ENCODE measurements around the gene CLRN1.

CLRN1 gene

GRCh38 chr3:150921209-150921608, 51.3 kb downstream of the CLRN1 start:
- no peak for DNase-seq (ENCODE audit: low read depth)

DNA sequence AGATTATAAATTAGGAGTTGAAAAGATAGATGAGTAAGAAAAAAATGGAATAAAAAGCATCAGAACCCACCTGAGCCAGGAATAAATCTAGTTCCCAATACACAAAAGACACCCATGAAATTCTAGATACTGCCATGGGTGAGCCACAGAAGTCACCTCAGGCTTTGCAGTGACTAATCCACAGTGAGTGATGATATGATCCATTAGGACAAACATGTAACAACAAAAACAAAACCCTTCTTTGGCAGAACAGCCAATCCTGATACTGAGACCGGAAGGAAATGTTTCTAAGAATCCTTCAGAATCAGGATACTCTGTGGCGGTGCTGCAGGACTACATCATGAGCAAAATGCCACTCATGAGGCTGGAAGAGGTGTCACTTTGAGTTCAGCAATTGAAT, 52.3 kb downstream of the CLRN1 start:
- no peak for DNase-seq (ENCODE audit: low read depth)

DNA sequence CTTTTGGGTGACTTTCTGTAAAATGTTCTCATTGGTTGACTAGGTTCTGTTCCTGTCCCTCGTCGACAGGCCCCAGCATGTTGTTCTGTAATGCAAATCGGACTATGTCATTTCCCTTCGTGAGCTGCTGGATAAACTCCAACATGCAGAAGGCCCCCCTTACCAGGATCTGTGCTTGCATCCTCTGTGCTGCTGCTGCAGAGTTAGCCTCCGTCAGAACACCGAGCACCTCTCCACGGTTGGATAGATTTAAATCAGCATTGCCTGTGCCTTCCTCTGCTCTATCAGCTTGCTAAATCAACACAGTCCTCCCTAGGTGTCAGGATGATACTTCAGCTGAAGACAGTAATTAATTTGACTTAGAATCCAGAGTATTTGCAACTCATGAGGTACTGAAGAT, 54.6 kb downstream of the CLRN1 start:
- no peak for DNase-seq (ENCODE audit: low read depth)

DNA sequence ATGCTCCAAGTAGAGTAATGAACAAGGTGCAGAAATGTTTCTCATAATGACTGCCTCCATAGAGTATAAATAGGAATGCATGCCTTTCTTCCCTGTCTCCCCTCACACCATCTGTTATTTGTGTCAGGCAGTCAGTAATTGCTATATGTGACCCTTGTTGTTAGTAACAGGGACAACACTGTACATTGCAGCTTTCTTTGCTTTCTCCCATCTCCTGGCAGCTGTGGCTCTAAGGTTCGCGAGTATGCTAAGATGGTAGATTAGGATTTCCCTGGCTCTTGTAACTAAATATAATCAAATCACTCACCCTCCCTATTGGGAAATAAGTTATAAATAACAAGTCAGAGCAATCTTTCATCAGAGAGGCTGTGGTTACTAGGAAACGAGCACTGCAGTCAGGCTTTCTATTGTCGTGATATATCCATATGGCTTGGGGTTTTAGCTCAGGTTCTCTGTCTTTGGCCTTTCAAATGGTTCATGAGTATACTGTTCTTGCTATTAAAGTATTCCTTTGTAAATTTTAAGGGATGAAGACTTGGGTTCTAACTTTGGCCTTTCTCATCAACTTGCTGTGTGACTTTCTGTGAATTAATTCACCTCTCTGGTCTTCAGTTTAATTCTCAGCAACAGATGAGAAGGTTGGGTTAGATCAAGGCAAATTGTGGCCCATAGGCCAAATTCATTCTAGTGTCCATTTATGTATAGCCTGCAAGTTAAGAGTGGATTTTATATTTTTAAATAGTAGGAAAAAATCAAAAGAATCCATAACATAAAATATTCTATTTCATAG, 59.2 kb downstream of the CLRN1 start:
- DNase-seq (ENCODE audit: low read depth): no peak

DNA sequence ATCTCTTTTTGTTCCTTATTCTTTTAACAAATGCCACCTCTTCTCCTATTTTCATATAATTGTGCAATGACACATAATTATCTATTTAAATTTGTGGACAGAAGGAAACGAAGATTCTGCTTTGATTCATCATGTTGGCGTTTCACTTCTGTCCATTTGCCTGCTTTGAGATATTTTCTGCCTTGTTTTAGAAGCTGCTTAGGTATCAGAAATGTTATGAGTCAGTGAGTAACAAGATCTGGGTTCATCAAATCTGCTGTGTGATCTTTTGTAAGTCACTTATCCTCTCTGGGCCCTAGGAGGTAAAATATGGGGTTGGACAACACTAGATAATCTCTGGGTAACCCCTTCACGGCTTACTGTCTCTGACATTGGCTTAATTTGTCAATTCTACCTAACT, 60.0 kb downstream of the CLRN1 start:
- no peak for DNase-seq (ENCODE audit: low read depth)

GRCh38 chr3:150911771-150912170, 60.8 kb downstream of the CLRN1 start:
- DNase-seq (ENCODE audit: low read depth): no peak

GRCh38 chr3:150906461-150906860, 66.1 kb downstream of the CLRN1 start:
- no peak for DNase-seq (ENCODE audit: low read depth)

- no peak for DNase-seq (ENCODE audit: low read depth)
Observed at GRCh38 chr3:150905746-150906145, 66.8 kb downstream of the CLRN1 start.

- DNase-seq (ENCODE audit: low read depth): no peak
Observed at GRCh38 chr3:150905339-150905738, 67.2 kb downstream of the CLRN1 start, which contains the start of gene MINDY4B. Gene MINDY4B (minus strand): TSS chr3:150905439. CDS start chr3:150905439, 0 bp downstream.

GRCh38 chr3:150902988-150903387, 69.5 kb downstream of the CLRN1 start:
- no peak for DNase-seq (ENCODE audit: low read depth)

GRCh38 chr3:150901793-150902192, 70.7 kb downstream of the CLRN1 start:
- no peak for DNase-seq (ENCODE audit: low read depth)

- no peak for DNase-seq (ENCODE audit: low read depth)
Observed at GRCh38 chr3:150899141-150899540, 73.4 kb downstream of the CLRN1 start.

GRCh38 chr3:150898046-150898754, 74.3 kb downstream of the CLRN1 start:
- no peak for DNase-seq (ENCODE audit: low read depth)

DNA sequence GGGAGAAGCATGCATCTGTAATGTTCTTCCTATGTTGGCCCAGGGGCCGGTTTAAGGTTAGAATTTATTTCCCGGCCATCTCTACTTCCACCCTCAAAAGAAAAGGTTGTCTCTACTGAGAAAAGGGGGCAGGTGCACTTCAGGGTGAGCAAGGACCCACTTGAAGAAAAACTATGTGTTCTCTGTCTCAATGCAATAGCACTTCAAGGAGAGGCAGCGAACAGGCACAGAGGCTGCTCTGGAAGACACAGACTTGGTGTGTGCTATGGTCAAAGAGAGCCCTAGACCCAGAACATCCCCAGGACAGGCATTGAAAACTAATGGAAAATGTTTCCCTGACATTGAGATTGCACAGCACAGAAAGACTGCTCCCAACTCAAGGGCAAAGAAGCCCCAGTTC, 74.9 kb downstream of the CLRN1 start:
- DNase-seq (ENCODE audit: low read depth): no peak

GRCh38 chr3:150890831-150891230, 81.7 kb downstream of the CLRN1 start:
- DNase-seq (ENCODE audit: low read depth): no peak

- no peak for DNase-seq (ENCODE audit: low read depth)
Observed at GRCh38 chr3:150890295-150890694, 82.2 kb downstream of the CLRN1 start.

- DNase-seq (ENCODE audit: low read depth): no peak
Observed at GRCh38 chr3:150889106-150889505, 83.4 kb downstream of the CLRN1 start.

- DNase-seq (ENCODE audit: low read depth): no peak
Observed at GRCh38 chr3:150887031-150887430, 85.5 kb downstream of the CLRN1 start.

- no peak for DNase-seq (ENCODE audit: low read depth)
Observed at GRCh38 chr3:150885535-150885934, 87.0 kb downstream of the CLRN1 start.

- DNase-seq (ENCODE audit: low read depth): no peak
Observed at GRCh38 chr3:150878996-150879575, 93.4 kb downstream of the CLRN1 start.

- DNase-seq (ENCODE audit: low read depth): no peak
Observed at GRCh38 chr3:150878290-150878689, 94.2 kb downstream of the CLRN1 start.

DNA sequence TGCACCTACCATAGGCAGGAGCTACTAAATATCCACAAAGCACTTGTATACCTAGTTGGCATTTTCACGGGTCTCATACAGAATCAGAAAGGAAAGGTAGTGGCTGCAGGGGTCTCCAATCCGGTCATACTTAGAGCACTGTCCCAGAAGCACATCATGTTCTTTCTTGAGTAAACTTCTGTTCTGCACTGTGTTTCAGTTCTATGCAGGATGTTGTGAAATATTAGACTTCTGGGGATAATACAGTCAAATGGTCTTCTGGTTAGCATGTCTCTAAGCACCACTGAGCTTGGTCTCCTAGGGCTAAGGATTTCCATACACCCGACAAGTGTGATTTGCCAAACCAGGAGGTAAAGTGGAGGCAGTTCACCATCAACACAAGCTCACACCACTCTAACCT, 95.2 kb downstream of the CLRN1 start:
- no peak for DNase-seq (ENCODE audit: low read depth)

DNA sequence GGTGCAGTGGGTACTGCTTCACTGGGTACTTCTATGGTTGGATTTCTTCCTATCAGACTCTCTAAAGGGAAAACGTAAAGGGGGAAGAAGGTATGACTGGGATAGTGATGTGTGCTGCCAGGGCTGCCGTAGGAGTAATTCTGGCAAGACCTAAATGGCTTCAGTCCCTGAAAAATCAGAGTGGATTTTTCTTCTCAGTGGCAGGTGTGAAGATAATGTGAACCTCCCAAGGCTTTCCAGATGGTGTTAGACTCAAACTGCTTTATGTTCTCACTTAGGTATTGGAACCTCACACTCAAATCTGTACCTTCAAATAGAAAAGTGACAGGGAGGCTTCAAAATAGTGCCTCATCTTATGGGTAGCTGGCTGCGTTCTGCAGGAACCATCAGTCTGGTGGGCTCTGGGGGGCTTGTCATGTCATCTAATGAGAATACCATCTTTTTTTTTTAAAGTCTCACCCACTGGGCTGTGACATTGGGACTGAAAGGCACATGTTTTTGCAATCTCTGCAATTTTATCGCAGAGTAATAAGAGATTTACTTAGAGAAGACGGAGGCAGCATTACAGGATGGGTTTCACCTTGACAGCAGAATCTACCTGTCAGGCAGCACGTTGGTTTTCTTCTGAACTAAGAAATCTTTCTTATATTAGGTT, 95.8 kb downstream of the CLRN1 start:
- no peak for DNase-seq (ENCODE audit: low read depth)

Measured in stimulated activated CD8-positive, alpha-beta memory T cell treated with anti-CD3 and anti-CD28 coated beads, Interleukin-4, amount 100 ng/mL, for 24 hours (primary cell).